Kidney (tissue), 14 donors: ENCODE data around the gene NEMP1. TPM values are rescaled to one million over a fixed set of nuclear protein-coding genes. Genes with fewer than 3 reads are reported as not detected.
A peak's percentile ranks its signal among the peaks of the same experiment; 100 is the strongest.

Source experiments
- DNase-seq, 5 donors: peaks; one replicate each; pipeline ENCODE4 v3.0.0-alpha.2; 2013 to 2020
- FAIRE-seq: peaks from 2 replicates; lab custom pipeline; 2012; peaks lifted over from hg19 to GRCh38; lab: Jason Lieb, UNC
- H3K27ac ChIP-seq, 2 donors: one replicate each; pipeline ENCODE4 v1.7.0; 2013; ENCODE audit warnings: low read depth in 2 of 2, low read length in 2 of 2, inconsistent platforms in 1 of 2
- H3K27me3 ChIP-seq: one replicate; pipeline ENCODE4 v1.7.1; 2013; ENCODE audit warnings: low read length, inconsistent platforms; ENCODE audit not compliant: control insufficient read depth, insufficient read depth
- H3K36me3 ChIP-seq, 3 donors: one replicate each; pipeline versions ENCODE4 v1.7.0 to v1.7.1; 2013; ENCODE audit warnings: low read length in 3 of 3, control low read depth in 1 of 3, inconsistent platforms in 1 of 3; ENCODE audit not compliant: insufficient read depth in 3 of 3, control insufficient read depth in 2 of 3
- H3K4me1 ChIP-seq, 3 donors: one replicate each; pipeline versions ENCODE4 v1.7.0 to v1.7.1; 2013; ENCODE audit warnings: low read length in 3 of 3, inconsistent platforms in 1 of 3, low read depth in 1 of 3; ENCODE audit not compliant: control insufficient read depth in 2 of 3, insufficient read depth in 2 of 3
- H3K4me3 ChIP-seq, 3 donors: one replicate each; pipeline versions ENCODE4 v1.7.0 to v1.8.1; 2013; ENCODE audit warnings: low read length in 3 of 3, control low read depth in 1 of 3, inconsistent platforms in 1 of 3
- H3K9ac ChIP-seq, 3 donors: one replicate each; pipeline versions ENCODE4 v1.7.0 to v1.7.1; 2013; ENCODE audit warnings: low read length in 3 of 3, control low read depth in 1 of 3, inconsistent platforms in 1 of 3
- H3K9me3 ChIP-seq, 3 donors: one replicate each; pipeline versions ENCODE4 v1.7.0 to v1.7.1; 2013; ENCODE audit warnings: low read length in 3 of 3, control low read depth in 1 of 3, inconsistent platforms in 1 of 3; ENCODE audit not compliant: control insufficient read depth in 2 of 3, insufficient read depth in 1 of 3
- intact Hi-C: fragments of 100-400 bp; cut with DNase I; formaldehyde crosslinking; loops from one replicate; pipeline ENCODE4 v1.11.1; 2022
- polyA plus RNA-seq: library from polyadenylated mRNA; stranded (reverse); fragments of 350-450 nt; fragmentation: Illumina TruSeq; extraction: RNeasy Lipid Tissue Mini Kit (QIAGEN cat#74804); gene quantifications from one replicate; pipeline ENCODE4 v1.2.3, GENCODE V29; 2014; ENCODE audit warnings: low read depth, low replicate concordance; ENCODE audit not compliant: insufficient read depth
- total RNA-seq: library from RNA; stranded (reverse); fragmentation: NEBNext Ultra II Directional; extraction: Animal tissue kit (Norgen Biotek cat#: 25700); gene quantifications from one replicate; pipeline ENCODE4 v1.2.1, GENCODE V29; 2021
- TF ChIP-seq, protein P1 (sequence below): IDR thresholded peaks from 3 replicates; pipeline ENCODE4 v1.5.1; 2012; ENCODE audit warnings: mild to moderate bottlenecking, moderate library complexity, borderline replicate concordance; ENCODE audit not compliant: insufficient read depth; ENCODE audit errors: extremely low read depth
- donor health status: control.
- donor health status: control.
- donor health status: control.
- donor health status: control.
- donor health status: control.
- donor health status: DM: yes; HTN: yes; CAD: no.
- donor health status: Normal renal cell carcinoma (clear cell type).

Gene NEMP1
- total and polyA plus RNA-seq, 2 donors from 2014 or later = 2.1 to 10.3 TPM

DNA sequence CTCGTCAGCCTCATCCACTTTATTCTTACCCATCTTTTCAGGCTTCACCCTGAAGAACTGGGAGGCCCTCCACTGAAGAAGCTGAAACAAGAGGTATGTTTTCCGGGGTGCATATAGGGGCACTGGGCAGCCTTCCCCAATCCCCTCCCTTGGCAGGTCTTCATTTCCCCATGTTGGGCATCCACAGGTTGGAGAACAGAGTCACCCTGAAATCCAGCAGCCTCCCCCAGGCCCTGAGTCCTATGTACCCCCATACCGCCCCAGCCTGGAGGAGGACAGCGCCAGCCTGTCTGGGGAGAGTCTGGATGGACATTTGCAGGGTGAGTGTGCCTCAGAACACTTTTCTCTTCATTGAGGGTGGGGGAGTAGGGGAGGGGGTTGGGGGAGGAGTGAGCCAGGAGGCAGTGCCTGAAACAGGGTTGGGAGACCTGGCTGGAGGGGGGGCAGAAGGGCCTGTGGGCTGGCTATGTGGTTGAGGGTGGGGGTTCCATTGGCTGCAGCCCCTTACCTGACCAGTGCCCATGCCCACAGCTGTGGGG lies 14.4 kb upstream of the NEMP1 start:
- peaks cover 0 to 21% (median 4%) of the 10 kb centered on the region in 3 donors for H3K4me1 ChIP-seq
- intact Hi-C loops = no loop called here
- H3K4me3 ChIP-seq = no peak overlapping the region
- H3K27me3 ChIP-seq = no peaks in the 10 kb centered on the region
- H3K27ac ChIP-seq = peak overlapping the region in 1 of 2 donors; percentile 41
- H3K9ac ChIP-seq = no peak overlapping the region
- H3K36me3 ChIP-seq = peaks cover 5 to 42% (median 11%) of the 10 kb centered on the region in 3 donors
- no peaks in the 10 kb centered on the region for H3K9me3 ChIP-seq
- FAIRE-seq (no peak), DNase-seq (peak in 1 of 5 donors; percentile 82)
- TF ChIP-seq, protein P1, sequence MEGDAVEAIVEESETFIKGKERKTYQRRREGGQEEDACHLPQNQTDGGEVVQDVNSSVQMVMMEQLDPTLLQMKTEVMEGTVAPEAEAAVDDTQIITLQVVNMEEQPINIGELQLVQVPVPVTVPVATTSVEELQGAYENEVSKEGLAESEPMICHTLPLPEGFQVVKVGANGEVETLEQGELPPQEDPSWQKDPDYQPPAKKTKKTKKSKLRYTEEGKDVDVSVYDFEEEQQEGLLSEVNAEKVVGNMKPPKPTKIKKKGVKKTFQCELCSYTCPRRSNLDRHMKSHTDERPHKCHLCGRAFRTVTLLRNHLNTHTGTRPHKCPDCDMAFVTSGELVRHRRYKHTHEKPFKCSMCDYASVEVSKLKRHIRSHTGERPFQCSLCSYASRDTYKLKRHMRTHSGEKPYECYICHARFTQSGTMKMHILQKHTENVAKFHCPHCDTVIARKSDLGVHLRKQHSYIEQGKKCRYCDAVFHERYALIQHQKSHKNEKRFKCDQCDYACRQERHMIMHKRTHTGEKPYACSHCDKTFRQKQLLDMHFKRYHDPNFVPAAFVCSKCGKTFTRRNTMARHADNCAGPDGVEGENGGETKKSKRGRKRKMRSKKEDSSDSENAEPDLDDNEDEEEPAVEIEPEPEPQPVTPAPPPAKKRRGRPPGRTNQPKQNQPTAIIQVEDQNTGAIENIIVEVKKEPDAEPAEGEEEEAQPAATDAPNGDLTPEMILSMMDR = no peak

- TF ChIP-seq, protein P1 = no peak
Measured at GRCh38 chr12:57092529-57092862, 13.9 kb upstream of the NEMP1 start.

GRCh38 chr12:57091638-57092528 lies 13.3 kb upstream of the NEMP1 start:
- peaks cover 5 to 40% (median 9%) of the 10 kb centered on the region in 3 donors for H3K36me3 ChIP-seq
- H3K27me3 ChIP-seq = no peaks in the 10 kb centered on the region
- no peak overlapping the region for H3K27ac ChIP-seq
- peaks cover 0 to 20% (median 4%) of the 10 kb centered on the region in 3 donors for H3K4me1 ChIP-seq
- H3K4me3 ChIP-seq = no peak overlapping the region
- FAIRE-seq (no peak), DNase-seq (peak in 1 of 5 donors; percentile 44)
- intact Hi-C loops = no loop called here
- H3K9ac ChIP-seq = no peak overlapping the region
- H3K9me3 ChIP-seq = no peaks in the 10 kb centered on the region
- TF ChIP-seq, protein P1 = no peak

More at GRCh38 chr12:57092529-57092862, 13.9 kb upstream of the NEMP1 start:
- no peaks in the 10 kb centered on the region for H3K9me3 ChIP-seq
- no peak overlapping the region for H3K9ac ChIP-seq
- peaks cover 5 to 40% (median 9%) of the 10 kb centered on the region in 3 donors for H3K36me3 ChIP-seq
- FAIRE-seq = no peak
- peak in 1 of 5 donors; percentile 31 for DNase-seq
- H3K4me3 ChIP-seq = no peak overlapping the region
- intact Hi-C loops = no loop called here
- H3K4me1 ChIP-seq = peaks cover 0 to 21% (median 4%) of the 10 kb centered on the region in 3 donors
- no peak overlapping the region for H3K27ac ChIP-seq
- no peaks in the 10 kb centered on the region for H3K27me3 ChIP-seq
